IPS-11a (cell line): ENCODE measurements around the gene MTARC1.

Experiments
- H3K4me3 ChIP-seq: one replicate; pipeline ENCODE4 v1.5.1; 2013; ENCODE audit warnings: low read depth, low read length, control low read depth

MTARC1 gene

GRCh38 chr1:220803401-220804201, 16.9 kb downstream of the MTARC1 start:
- H3K4me3 ChIP-seq: no peak overlapping the region

- no peak overlapping the region for H3K4me3 ChIP-seq
Observed at GRCh38 chr1:220804202-220804586, 17.5 kb downstream of the MTARC1 start.

DNA sequence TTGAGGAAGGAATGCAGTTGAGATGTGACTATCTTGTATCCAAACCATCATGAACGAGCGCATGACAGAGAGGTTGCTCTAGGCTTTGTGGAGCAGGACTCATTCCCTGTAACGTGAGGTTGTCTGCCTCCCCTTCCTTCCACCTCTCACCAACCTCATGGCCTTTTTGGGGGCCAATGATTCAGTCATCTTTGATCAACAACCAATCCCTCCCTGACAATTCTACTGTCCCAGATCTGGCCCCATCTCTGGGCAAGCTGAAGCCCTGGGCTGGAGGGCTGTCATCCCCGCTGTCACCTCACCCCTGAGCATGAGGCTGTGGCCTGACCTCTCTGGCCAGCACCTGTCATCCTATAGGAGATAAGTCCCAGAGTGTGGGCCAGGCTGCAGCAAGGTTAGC, 19.7 kb downstream of the MTARC1 start:
- no peak overlapping the region for H3K4me3 ChIP-seq

DNA sequence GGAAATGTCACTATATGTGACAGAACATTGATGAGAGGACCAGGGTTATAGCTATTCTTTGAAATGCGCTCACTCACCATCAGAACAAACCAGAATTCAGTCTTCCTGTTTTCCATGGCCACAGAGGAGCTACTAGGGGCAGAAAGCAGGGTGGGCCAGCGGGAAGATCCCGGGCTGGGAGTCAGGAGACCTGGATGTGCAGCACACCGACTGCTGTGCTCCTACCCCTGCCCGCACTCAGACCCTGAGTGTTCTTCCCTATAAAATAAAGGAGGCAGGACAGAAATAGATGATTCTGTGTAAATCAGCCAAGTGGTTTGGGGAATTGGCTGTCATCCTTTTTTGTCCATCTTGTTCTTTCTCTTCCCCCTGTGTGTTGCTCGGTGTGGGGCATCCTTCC, 21.0 kb downstream of the MTARC1 start:
- no peak overlapping the region for H3K4me3 ChIP-seq

DNA sequence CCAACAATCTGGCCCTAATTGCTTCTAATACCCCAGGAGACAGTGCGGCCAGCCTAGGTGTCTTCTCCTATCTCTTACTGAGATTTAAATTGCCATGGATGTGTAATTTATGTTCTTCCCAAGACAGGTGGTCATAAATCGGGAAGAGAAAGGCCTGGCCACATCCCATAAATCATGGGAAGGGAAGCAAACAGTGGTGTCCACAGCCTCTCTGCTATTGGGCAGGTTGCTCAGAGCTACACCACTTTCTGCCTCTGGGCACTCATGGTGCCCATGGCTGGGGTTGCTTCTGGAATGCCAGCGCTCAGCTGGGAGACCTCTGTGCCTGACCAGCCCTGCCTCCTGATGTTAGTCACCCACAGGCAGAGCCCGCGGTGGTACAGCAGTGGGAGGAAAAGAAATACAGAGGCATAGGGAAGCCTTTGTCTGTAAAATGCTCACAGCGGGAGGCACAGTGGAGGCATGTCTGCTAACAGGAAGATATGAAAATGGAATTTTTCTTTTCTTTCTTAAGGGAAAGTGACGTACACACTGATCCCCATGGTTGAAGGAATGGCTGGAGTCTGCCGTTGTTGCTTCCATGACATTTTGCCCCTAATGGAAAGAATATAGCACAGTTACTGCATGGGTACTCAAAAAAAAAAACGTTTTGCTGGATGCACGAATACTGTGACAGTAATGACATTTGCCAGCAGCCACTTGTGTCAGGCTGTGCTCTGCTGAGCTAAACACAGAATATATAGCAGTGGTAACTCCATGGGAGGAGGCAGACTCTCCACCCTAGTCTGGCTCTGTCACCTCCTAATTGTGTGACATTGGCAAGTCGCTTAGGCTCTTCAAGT, 21.9 kb downstream of the MTARC1 start:
- no peak overlapping the region for H3K4me3 ChIP-seq

DNA sequence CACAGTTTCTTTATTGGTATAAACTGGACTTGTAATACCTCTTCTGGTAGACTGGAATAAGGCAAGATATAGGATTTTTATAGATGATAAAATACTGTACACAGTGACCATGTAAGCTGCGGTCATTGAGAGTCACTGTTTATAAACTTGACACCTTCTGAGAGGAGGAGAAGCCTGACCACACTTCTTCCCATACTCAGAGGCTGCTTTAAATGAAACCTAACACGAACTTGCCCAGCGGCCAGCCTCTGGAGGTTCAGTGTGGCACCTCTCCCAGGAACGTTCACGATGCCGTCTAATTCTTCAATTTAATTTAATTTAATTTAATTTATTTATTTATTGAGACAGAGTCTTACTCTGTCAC, 22.5 kb downstream of the MTARC1 start:
- no peak overlapping the region for H3K4me3 ChIP-seq

- H3K4me3 ChIP-seq: no peak overlapping the region
Observed at GRCh38 chr1:220809704-220810103, 23.0 kb downstream of the MTARC1 start.

GRCh38 chr1:220810179-220810653, 23.5 kb downstream of the MTARC1 start:
- H3K4me3 ChIP-seq: no peak overlapping the region

DNA sequence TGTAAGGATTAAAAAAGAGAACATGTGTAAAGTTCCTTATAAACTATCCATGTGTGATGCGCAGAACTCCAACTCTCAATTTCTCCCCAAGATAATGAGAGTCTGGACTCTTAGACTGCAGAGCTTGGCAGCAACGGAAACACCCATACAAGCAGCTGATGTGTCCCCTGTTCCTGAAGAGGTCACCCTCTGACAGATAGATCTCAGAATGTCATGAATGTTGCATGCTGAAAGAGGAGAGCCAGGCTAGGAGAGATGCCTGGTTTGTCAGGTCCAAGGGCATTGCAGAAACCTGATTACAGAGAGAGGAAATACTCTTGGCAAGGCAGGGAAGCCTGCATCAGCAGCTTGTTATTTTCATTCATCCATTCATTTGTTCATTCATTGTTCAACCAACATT, 24.2 kb downstream of the MTARC1 start:
- H3K4me3 ChIP-seq: no peak overlapping the region

DNA sequence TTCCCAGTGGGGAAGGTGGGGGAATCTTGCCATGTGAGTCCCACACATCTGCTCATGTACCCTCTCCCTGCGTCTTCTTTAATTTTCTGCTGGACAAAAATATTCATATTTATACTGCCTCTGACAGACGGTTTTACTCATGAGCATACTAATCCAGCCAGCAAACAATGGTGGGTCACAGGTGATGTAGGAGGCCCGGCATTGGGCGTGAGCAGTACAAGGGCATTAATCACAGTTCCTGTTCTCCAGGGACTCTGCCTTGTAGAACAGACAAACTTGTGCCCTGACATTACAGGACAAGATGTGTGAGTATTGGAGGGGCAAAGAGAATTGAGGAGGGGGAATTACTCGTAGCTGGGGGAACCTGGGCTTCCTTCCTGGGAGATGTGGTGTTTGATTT, 25.0 kb downstream of the MTARC1 start:
- no peak overlapping the region for H3K4me3 ChIP-seq

DNA sequence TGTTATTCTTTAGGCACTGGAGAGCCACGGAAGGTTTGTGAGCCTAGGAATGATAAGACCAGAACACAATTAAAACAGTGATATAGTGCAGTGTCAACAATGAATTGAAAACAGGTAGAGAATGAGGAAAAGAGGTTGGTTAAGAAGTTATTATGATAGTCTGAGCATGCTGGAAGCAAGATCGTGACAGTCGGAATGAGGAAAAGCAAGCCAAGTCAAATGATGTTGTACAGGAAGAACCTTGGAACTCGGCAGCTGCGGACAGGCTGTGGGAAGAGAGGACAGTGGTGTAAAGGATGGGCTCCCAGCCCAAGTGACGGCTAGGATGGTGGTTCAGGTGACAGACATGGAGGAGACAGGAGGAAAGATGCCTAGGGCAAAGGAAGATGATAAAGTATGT, 25.6 kb downstream of the MTARC1 start:
- no peak overlapping the region for H3K4me3 ChIP-seq

GRCh38 chr1:220813013-220813412, 26.3 kb downstream of the MTARC1 start:
- H3K4me3 ChIP-seq: no peak overlapping the region

GRCh38 chr1:220815409-220815808, 28.7 kb downstream of the MTARC1 start:
- no peak overlapping the region for H3K4me3 ChIP-seq

GRCh38 chr1:220817907-220818306, 31.2 kb downstream of the MTARC1 start:
- H3K4me3 ChIP-seq: no peak overlapping the region

DNA sequence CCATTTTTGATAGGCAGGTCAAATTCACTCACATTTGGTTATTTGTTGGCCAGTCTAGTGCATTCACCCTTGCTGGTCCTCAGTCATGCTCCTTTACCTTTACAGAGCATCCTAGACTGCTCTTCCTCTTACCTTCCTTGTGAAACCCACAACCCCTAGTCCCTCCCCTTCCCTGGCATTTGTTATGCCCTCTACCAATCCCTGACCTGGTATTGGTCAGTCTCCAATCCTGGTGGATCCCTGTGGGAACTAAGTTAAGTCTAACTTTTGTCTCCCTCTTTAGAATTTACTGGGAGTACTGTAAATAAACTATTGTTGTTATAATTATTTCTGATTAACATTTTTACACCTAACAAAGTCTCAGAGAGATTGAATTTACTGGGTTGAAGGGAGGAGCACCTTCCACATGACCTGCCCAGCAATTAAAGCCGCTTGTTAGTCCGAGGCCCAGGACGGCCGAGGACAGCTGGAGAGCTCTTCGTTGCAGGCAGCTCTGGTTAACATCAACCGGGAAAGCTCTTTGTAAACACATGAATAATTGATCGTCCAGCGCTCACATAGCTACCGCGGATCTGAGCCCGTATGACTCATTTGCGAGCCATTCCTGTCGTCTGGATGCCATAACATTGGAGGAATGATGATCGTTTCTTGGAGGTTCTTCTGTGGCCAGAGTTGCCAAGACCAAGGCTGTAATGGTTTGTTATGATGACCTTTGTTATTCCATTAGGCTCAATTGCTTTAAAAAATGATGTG, 31.9 kb downstream of the MTARC1 start:
- H3K4me3 ChIP-seq: no peak overlapping the region

DNA sequence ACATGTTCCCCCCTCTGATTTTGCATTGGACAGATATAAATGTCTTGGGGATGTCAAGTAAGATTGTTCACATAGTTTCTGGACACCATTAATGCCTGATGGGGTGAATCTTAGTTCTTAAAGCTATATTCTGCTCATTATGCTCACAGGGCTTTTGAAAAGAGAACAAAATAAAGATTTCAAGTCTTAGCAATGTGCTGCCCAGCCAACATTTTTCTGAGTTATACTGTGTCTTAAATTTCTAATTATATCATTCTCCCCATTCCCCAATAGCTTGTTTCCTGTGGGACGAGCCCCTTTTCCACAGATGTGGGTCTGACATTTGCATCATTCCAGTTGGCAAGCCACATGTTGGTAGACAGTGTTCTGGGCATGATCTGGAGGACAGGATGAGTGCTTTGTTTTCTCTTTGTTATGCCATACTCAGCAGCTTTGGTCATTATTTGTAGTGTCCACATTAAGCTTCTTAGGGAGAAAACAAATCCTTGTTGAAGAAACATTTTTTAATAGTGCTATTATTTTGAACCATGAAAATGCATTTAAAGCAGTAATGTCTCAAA, 32.8 kb downstream of the MTARC1 start:
- H3K4me3 ChIP-seq: no peak overlapping the region

GRCh38 chr1:220824031-220824989, 37.6 kb downstream of the MTARC1 start:
- H3K4me3 ChIP-seq: no peak overlapping the region

DNA sequence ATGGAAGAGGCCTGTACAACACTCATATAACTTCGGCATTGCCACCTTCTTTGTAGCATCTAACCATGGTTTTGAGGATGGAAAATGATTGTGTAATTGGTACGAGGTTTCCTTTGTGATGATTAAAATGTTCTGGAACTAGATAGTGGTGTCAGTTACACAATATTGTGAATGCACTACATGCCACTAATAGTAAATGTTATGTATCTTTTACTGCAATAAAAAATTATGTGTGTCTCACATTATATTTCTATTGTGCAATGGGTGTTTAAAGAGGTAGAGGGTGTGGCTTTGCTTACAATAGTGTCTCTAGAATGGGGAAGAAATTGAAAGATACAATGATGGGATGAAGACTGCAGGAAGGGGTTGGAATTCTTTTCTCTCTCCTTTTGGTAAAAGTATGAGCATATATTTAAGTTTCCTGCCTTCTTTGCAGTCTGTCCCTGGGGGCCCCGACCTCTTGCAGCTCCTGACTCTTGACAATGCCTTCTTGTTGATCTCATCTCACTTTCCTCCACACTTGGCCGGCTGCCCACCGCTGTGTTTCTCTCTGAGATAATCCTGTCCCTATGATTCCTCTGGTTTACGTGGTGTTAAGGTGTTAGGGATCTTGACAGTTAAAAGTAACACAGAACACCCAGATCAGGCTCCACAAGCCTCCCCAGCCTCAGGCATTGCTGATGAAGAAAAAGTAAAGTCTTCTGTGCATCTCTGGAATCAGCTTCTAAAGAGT, 39.3 kb downstream of the MTARC1 start:
- no peak overlapping the region for H3K4me3 ChIP-seq

DNA sequence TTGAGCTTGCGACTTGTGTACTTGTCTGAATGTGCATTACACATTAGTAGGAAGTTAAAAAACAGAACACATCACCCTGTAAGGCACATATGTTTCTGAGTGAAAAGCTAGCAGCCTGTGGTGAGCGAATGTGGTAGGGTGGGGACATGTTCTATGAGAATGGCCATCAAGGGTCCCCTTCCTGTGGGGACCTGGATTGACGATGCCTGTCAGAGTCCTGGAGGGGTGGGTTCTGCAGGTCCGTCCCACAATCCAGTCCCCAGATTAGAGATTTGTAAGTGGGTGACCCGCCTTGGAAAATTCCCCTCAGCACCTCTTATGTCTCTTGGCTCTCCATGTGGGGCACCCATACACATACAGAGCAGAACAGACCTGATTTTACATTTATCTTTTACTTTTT, 40.0 kb downstream of the MTARC1 start:
- H3K4me3 ChIP-seq: no peak overlapping the region
